Body of pancreas (tissue), 4 donors: Measurements from ENCODE around the gene CORIN. TPM values are rescaled to one million over a fixed set of nuclear protein-coding genes. Genes with fewer than 3 reads are reported as not detected.

Source experiments
- ATAC-seq: fragments of 150-250 bp; one replicate; pipeline ENCODE4 v1.9.1; 2016
- DNase-seq, 4 donors: peaks; one replicate each; pipeline ENCODE4 v3.0.0-alpha.2; 2019
- H3K27ac ChIP-seq, 4 donors: fragments of 200-600 bp; sonication (generic); 1 replicate in 3 of 4; 2 replicates in 1 of 4; pipeline versions ENCODE4 v1.5.1 to v1.6.1; 2016 to 2019; ENCODE audit warnings: mild to moderate bottlenecking in 1 of 4, mixed read lengths in 1 of 4, moderate library complexity in 1 of 4
- H3K27me3 ChIP-seq, 2 donors: fragments of 200-600 bp; sonication (generic); one replicate each; pipeline ENCODE4 v1.6.0; 2016; ENCODE audit warnings: mild to moderate bottlenecking in 1 of 2
- H3K36me3 ChIP-seq, 2 donors: fragments of 200-600 bp; sonication (generic); replicated peaks in 1 of 2; 2 replicates each; pipeline ENCODE4 v1.5.1; 2016; ENCODE audit warnings: low read depth in 2 of 2; ENCODE audit not compliant: insufficient read depth in 1 of 2
- H3K4me1 ChIP-seq: fragments of 200-600 bp; sonication (generic); one replicate; pipeline ENCODE4 v1.6.0; 2016
- H3K4me3 ChIP-seq, 2 donors: fragments of 200-600 bp; sonication (generic); 1 replicate in 1 of 2; 2 replicates in 1 of 2; pipeline ENCODE4 v1.5.1; 2016 to 2019
- H3K9me3 ChIP-seq, 3 donors: fragments of 200-600 bp; sonication (generic); 1 replicate in 2 of 3; 2 replicates in 1 of 3; pipeline ENCODE4 v1.5.1; 2016
- CTCF ChIP-seq, 7 experiments: fragments of 450-650 bp in 4 of 7; fragments of 200-600 bp in 3 of 7; sonication (generic) in 3 of 7; IDR thresholded peaks; one replicate each; pipeline ENCODE4 v1.5.1; 2016 to 2019; ENCODE audit warnings: antibody characterized with exemption in 7 of 7
- POLR2A ChIP-seq, 3 donors: fragments of 450-650 bp; IDR thresholded peaks; one replicate each; pipeline ENCODE4 v1.6.1; 2016; ENCODE audit warnings: antibody characterized with exemption in 3 of 3, mild to moderate bottlenecking in 2 of 3
- WGBS, 2 donors: methylation state at CpG; one replicate each; pipeline ENCODE4 v1.1.5; 2017; 5-methylcytosine and 5-hydroxymethylcytosine counted together
- intact Hi-C: fragments of 100-400 bp; cut with DNase I; formaldehyde crosslinking; loops from one replicate; pipeline ENCODE4 v1.15.1; 2023
- total RNA-seq, 2 donors: library from RNA; depleted of rRNA; stranded (reverse); fragments of >200 nt; gene quantifications; one replicate each; pipeline ENCODE4 v1.1.0, GENCODE V29; 2016

Gene CORIN
- total RNA-seq, 2 donors from 2014 or later: 0.33 to 1.3 TPM

- H3K4me1 ChIP-seq: peaks cover 27% of the 10 kb centered on the region
- intact Hi-C loops: loop anchor here (10.0 kb wide), 1 partner anchor 132 kb away; no protein-coding TSS in a partner anchor
- DNase-seq (peak; percentile 39 to 61 (median 45)), ATAC-seq (peak; percentile 67)
- peak overlapping the region; percentile 21 to 24 for H3K4me3 ChIP-seq
- 1 to 5% methylated on average over 13 to 58 of the region's 58 CpGs for WGBS, 2 donors
- no peaks in the 10 kb centered on the region for H3K36me3 ChIP-seq
- H3K9me3 ChIP-seq: no peaks in the 10 kb centered on the region
- no peak overlapping the region for H3K27ac ChIP-seq
- no peaks in the 10 kb centered on the region for H3K27me3 ChIP-seq
- TF ChIP-seq CTCF (IDR thresholded peaks at IDR 0.05): peak in 1 of 7 experiments; percentile 17
- TF ChIP-seq POLR2A (IDR thresholded peaks at IDR 0.05): no peak
These were observed 566 bp downstream of the CORIN start for GRCh38 chr4:47837094-47837907.

- intact Hi-C loops: loop anchor here (10.0 kb wide), 1 partner anchor 132 kb away; no protein-coding TSS in a partner anchor
- no peak overlapping the region for H3K27ac ChIP-seq
- no peak for TF ChIP-seq POLR2A (IDR thresholded peaks at IDR 0.05)
- peak; percentile 57 to 84 (median 71) for TF ChIP-seq CTCF (IDR thresholded peaks at IDR 0.05)
These were observed 1.2 kb downstream of the CORIN start for GRCh38 chr4:47836641-47837093.

GRCh38 chr4:47835494-47835893, 2.4 kb downstream of the CORIN start:
- no peak overlapping the region for H3K4me3 ChIP-seq
- DNase-seq (no peak), ATAC-seq (no peak)
- no peaks in the 10 kb centered on the region for H3K27me3 ChIP-seq
- H3K4me1 ChIP-seq: peaks cover 27% of the 10 kb centered on the region
- no peaks in the 10 kb centered on the region for H3K9me3 ChIP-seq
- TF ChIP-seq CTCF (IDR thresholded peaks at IDR 0.05): no peak
- no peak for TF ChIP-seq POLR2A (IDR thresholded peaks at IDR 0.05)
- WGBS, 2 donors: 78 to 93% methylated on average over 2 of the region's 2 CpGs
- no peak overlapping the region for H3K27ac ChIP-seq
- H3K36me3 ChIP-seq: no peaks in the 10 kb centered on the region
- intact Hi-C loops: loop anchor here (10.0 kb wide), 1 partner anchor 131 kb away; no protein-coding TSS in a partner anchor

More at GRCh38 chr4:47836641-47837093, 1.2 kb downstream of the CORIN start:
- Histone ChIP-seq H3K4me1 (peaks cover 27% of the 10 kb centered on the region), H3K9me3 (no peaks in the 10 kb centered on the region), H3K27me3 (no peaks in the 10 kb centered on the region), H3K4me3 (peak overlapping the region; percentile 21 to 24), H3K36me3 (no peaks in the 10 kb centered on the region)
- peak; percentile 79 to 88 (median 84) for DNase-seq
- WGBS, 2 donors: 0 to 1% methylated on average over 8 to 27 of the region's 27 CpGs
- ATAC-seq: peak; percentile 94

- intact Hi-C loops: loop anchor here (10.0 kb wide), 1 partner anchor 126 kb away; no protein-coding TSS in a partner anchor
- no peak overlapping the region for H3K27ac ChIP-seq
- H3K9me3 ChIP-seq: no peaks in the 10 kb centered on the region
- H3K4me1 ChIP-seq: peaks cover 6% of the 10 kb centered on the region
- TF ChIP-seq POLR2A (IDR thresholded peaks at IDR 0.05): no peak
- no peak for TF ChIP-seq CTCF (IDR thresholded peaks at IDR 0.05)
- DNase-seq: peak in 1 of 4 donors; percentile 14
- H3K27me3 ChIP-seq: no peaks in the 10 kb centered on the region
- no peak overlapping the region for H3K4me3 ChIP-seq
- ATAC-seq: no peak
- 53 to 70% methylated on average over 5 of the region's 5 CpGs for WGBS, 2 donors
- no peaks in the 10 kb centered on the region for H3K36me3 ChIP-seq
These were observed 6.7 kb downstream of the CORIN start for GRCh38 chr4:47831026-47831679.
